GM18498 (cell line): ENCODE measurements around the gene RAD51AP1.
A peak's percentile ranks its signal among the peaks of the same experiment; 100 is the strongest.

Source experiments
- ATAC-seq: cut with Tn5 transposase; IDR thresholded peaks from one replicate; pipeline ENCODE4 v1.9.1; 2021; ENCODE audit warnings: mild to moderate bottlenecking, moderate library complexity; ENCODE audit not compliant: unreplicated experiment

The RAD51AP1 gene

GRCh38 chr12:4540638-4541037 is 1.9 kb downstream of the RAD51AP1 start:
- ATAC-seq = no peak

GRCh38 chr12:4545195-4545594 is 6.5 kb downstream of the RAD51AP1 start:
- no peak for ATAC-seq

- ATAC-seq = no peak
These were observed 13.5 kb downstream of the RAD51AP1 start for GRCh38 chr12:4552191-4552590.

- ATAC-seq = no peak
These were observed 15.3 kb downstream of the RAD51AP1 start for GRCh38 chr12:4553943-4554342.

GRCh38 chr12:4555804-4556203 is 17.1 kb downstream of the RAD51AP1 start:
- no peak for ATAC-seq

GRCh38 chr12:4556735-4557530 is 18.2 kb downstream of the RAD51AP1 start:
- no peak for ATAC-seq

- no peak for ATAC-seq
These were observed 18.9 kb downstream of the RAD51AP1 start for GRCh38 chr12:4557586-4557985.

- no peak for ATAC-seq
These were observed 19.5 kb downstream of the RAD51AP1 start for GRCh38 chr12:4558171-4558570.

- ATAC-seq = no peak
These were observed 23.5 kb downstream of the RAD51AP1 start, which contains the start of gene DYRK4 for GRCh38 chr12:4562034-4562657. TSS of gene DYRK4 (plus strand) at chr12:4562208. CDS start at chr12:4562246, 38 bp downstream.

- no peak for ATAC-seq
These were observed 24.6 kb downstream of the RAD51AP1 start for GRCh38 chr12:4563336-4563735.

- no peak for ATAC-seq
These were observed 26.1 kb downstream of the RAD51AP1 start for GRCh38 chr12:4564818-4565217.

GRCh38 chr12:4566474-4566873 is 27.8 kb downstream of the RAD51AP1 start:
- ATAC-seq = no peak

GRCh38 chr12:4567073-4567881 is 28.6 kb downstream of the RAD51AP1 start:
- peak; percentile 60 for ATAC-seq

- no peak for ATAC-seq
These were observed 30.6 kb downstream of the RAD51AP1 start for GRCh38 chr12:4569261-4569660.

GRCh38 chr12:4572680-4573079 is 34.0 kb downstream of the RAD51AP1 start:
- no peak for ATAC-seq

- no peak for ATAC-seq
These were observed 40.8 kb downstream of the RAD51AP1 start for GRCh38 chr12:4579305-4580102.

- no peak for ATAC-seq
These were observed 41.6 kb downstream of the RAD51AP1 start for GRCh38 chr12:4580281-4580688.

- ATAC-seq = no peak
These were observed 45.6 kb downstream of the RAD51AP1 start for GRCh38 chr12:4584281-4584680.

GRCh38 chr12:4584896-4585295 is 46.2 kb downstream of the RAD51AP1 start:
- ATAC-seq = no peak

- ATAC-seq = no peak
These were observed 47.8 kb downstream of the RAD51AP1 start for GRCh38 chr12:4586500-4586899.

GRCh38 chr12:4587108-4587507 is 48.4 kb downstream of the RAD51AP1 start:
- no peak for ATAC-seq
